Stomach (tissue), 9 donors: ENCODE results near the gene ROBO1. TPM values are rescaled to one million over a fixed set of nuclear protein-coding genes. Genes with fewer than 3 reads are reported as not detected.

Experiments
- DNase-seq, 2 donors: peaks; one replicate each; pipeline versions ENCODE4 v3.0.0 to v3.0.0-alpha.2; 2013 to 2019
- H3K27ac ChIP-seq, 5 donors: fragments of 200-600 bp in 4 of 5; sonication (generic) in 4 of 5; one replicate each; pipeline ENCODE4 v1.5.1; 2013 to 2019; ENCODE audit warnings: mild to moderate bottlenecking in 1 of 5, moderate library complexity in 1 of 5
- H3K27me3 ChIP-seq, 3 donors: fragments of 200-600 bp; sonication (generic); one replicate each; pipeline ENCODE4 v1.5.1; 2017 to 2019; ENCODE audit warnings: mixed run types in 1 of 3
- H3K36me3 ChIP-seq, 4 donors: fragments of 200-600 bp; sonication (generic); 1 replicate in 3 of 4; 2 replicates in 1 of 4; pipeline ENCODE4 v1.5.1; 2016 to 2019
- H3K4me1 ChIP-seq, 4 donors: fragments of 200-600 bp; sonication (generic); one replicate each; pipeline ENCODE4 v1.5.1; 2016 to 2019
- H3K4me3 ChIP-seq, 4 donors: fragments of 200-600 bp; sonication (generic) in 3 of 4; one replicate each; pipeline ENCODE4 v1.5.1; 2016 to 2019; ENCODE audit warnings: mild to moderate bottlenecking in 1 of 4
- H3K9me3 ChIP-seq, 4 donors: fragments of 200-600 bp; sonication (generic); one replicate each; pipeline ENCODE4 v1.5.1; 2016 to 2019
- CTCF ChIP-seq, 7 experiments: fragments of 450-650 bp in 4 of 7; fragments of 200-600 bp in 3 of 7; sonication (generic) in 3 of 7; IDR thresholded peaks; one replicate each; pipeline ENCODE4 v1.5.1; 2016 to 2019; ENCODE audit warnings: antibody characterized with exemption in 7 of 7, control low read depth in 2 of 7, mild to moderate bottlenecking in 1 of 7
- EP300 ChIP-seq: sonication (generic); formaldehyde crosslinking; IDR thresholded peaks from one replicate; pipeline ENCODE4 v1.6.1; 2017; ENCODE audit warnings: antibody characterized with exemption
- POLR2A ChIP-seq, 4 donors: fragments of 450-650 bp; IDR thresholded peaks; one replicate each; pipeline ENCODE4 v1.6.1; 2016; ENCODE audit warnings: antibody characterized with exemption in 4 of 4, control low read depth in 2 of 4, mild to moderate bottlenecking in 1 of 4, moderate library complexity in 1 of 4
- POLR2AphosphoS5 ChIP-seq, 3 donors: sonication (generic); formaldehyde crosslinking; IDR thresholded peaks; one replicate each; pipeline ENCODE4 v1.6.1; 2016; ENCODE audit warnings: antibody characterized with exemption in 3 of 3
- WGBS, 5 donors: extraction: QIAGEN DNeasy Blood & Tissue Kit in 3 of 5; methylation state at CpG; one replicate each; pipeline versions ENCODE4 v1.1.5 to v1.1.7; 2013 to 2018; 5-methylcytosine and 5-hydroxymethylcytosine counted together
- intact Hi-C: fragments of 100-400 bp; cut with DNase I; formaldehyde crosslinking; loops from one replicate; pipeline ENCODE4 v1.15.1; 2023; ENCODE audit warnings: low total_unique reads
- polyA plus RNA-seq, 3 donors: library from polyadenylated mRNA; stranded (reverse); fragments of 200-250 nt; gene quantifications; one replicate each; pipeline ENCODE4 v1.2.3, GENCODE V29; 2013
- total RNA-seq, 5 donors: library from RNA; depleted of rRNA; stranded (reverse); fragments of >200 nt; gene quantifications; one replicate each; pipeline versions ENCODE4 v1.1.0 to v1.2.3, GENCODE V29; 2014 to 2016
- donor health status: healthy with polysubstance abuse.
- donor health status: Bipolar disorder and iron deficiency.
- donor health status: healthy.

ROBO1 gene
- total and polyA plus RNA-seq, 8 donors: 2.0 to 174 (median 4.5) TPM

GRCh38 chr3:78969483-78969882 is 798.3 kb downstream of the ROBO1 start:
- H3K4me3 ChIP-seq: no peak overlapping the region
- 76 to 90% (median 86%) methylated on average over 2 of the region's 2 CpGs for WGBS, 5 donors

GRCh38 chr3:78967061-78967460 is 800.7 kb downstream of the ROBO1 start:
- TF ChIP-seq EP300 (no peak), POLR2A (IDR thresholded peaks at IDR 0.05) (no peak), POLR2AphosphoS5 (IDR thresholded peaks at IDR 0.05) (no peak), CTCF (IDR thresholded peaks at IDR 0.05) (no peak)
- DNase-seq: no peak
- Histone ChIP-seq H3K4me3 (no peak overlapping the region), H3K27me3 (no peaks in the 10 kb centered on the region), H3K4me1 (no peaks in the 10 kb centered on the region), H3K36me3 (no peaks in the 10 kb centered on the region), H3K27ac (no peak overlapping the region), H3K9me3 (no peaks in the 10 kb centered on the region)
- WGBS, 5 donors: 65 to 84% (median 73%) methylated on average over 1 of the region's 1 CpG
- intact Hi-C loops: no loop called here

More at GRCh38 chr3:78969483-78969882, 798.3 kb downstream of the ROBO1 start:
- no peaks in the 10 kb centered on the region for H3K27me3 ChIP-seq
- H3K9me3 ChIP-seq: no peaks in the 10 kb centered on the region
- H3K36me3 ChIP-seq: no peaks in the 10 kb centered on the region
- intact Hi-C loops: no loop called here
- no peak overlapping the region for H3K27ac ChIP-seq
- TF ChIP-seq EP300 (no peak), CTCF (IDR thresholded peaks at IDR 0.05) (no peak)
- peak in 1 of 2 donors; percentile 34 for DNase-seq
- no peaks in the 10 kb centered on the region for H3K4me1 ChIP-seq

GRCh38 chr3:78963771-78964170 is 804.0 kb downstream of the ROBO1 start:
- Histone ChIP-seq H3K9me3 (no peaks in the 10 kb centered on the region), H3K27me3 (no peaks in the 10 kb centered on the region), H3K27ac (no peak overlapping the region), H3K4me1 (no peaks in the 10 kb centered on the region), H3K4me3 (no peak overlapping the region), H3K36me3 (no peaks in the 10 kb centered on the region)
- no peak for DNase-seq
- WGBS, 5 donors: 88 to 96% (median 93%) methylated on average over 5 of the region's 5 CpGs
- intact Hi-C loops: no loop called here
- TF ChIP-seq EP300 (no peak), POLR2A (IDR thresholded peaks at IDR 0.05) (no peak), CTCF (IDR thresholded peaks at IDR 0.05) (no peak), POLR2AphosphoS5 (IDR thresholded peaks at IDR 0.05) (no peak)

- H3K4me3 ChIP-seq: no peak overlapping the region
- intact Hi-C loops: no loop called here
- H3K27ac ChIP-seq: no peak overlapping the region
- no peaks in the 10 kb centered on the region for H3K36me3 ChIP-seq
- WGBS, 5 donors: 68 to 77% (median 70%) methylated on average over 5 of the region's 5 CpGs
- no peaks in the 10 kb centered on the region for H3K9me3 ChIP-seq
- peaks cover 0 to under 1% (median 0%) of the 10 kb centered on the region in 4 donors for H3K4me1 ChIP-seq
- no peaks in the 10 kb centered on the region for H3K27me3 ChIP-seq
- TF ChIP-seq EP300 (no peak), POLR2A (IDR thresholded peaks at IDR 0.05) (no peak), POLR2AphosphoS5 (IDR thresholded peaks at IDR 0.05) (no peak), CTCF (IDR thresholded peaks at IDR 0.05) (no peak)
- DNase-seq: no peak
Measured at GRCh38 chr3:78957456-78957855, 810.3 kb downstream of the ROBO1 start.
